CD4-positive, alpha-beta T cell treated with Interleukin-1 beta for 1 hour (primary cell): ENCODE results near the gene SLC22A17.
"Not testable (repeated sequence)": the region's sequence is repeated elsewhere in the genome, so short reads cannot be mapped to it uniquely, and the experiment has no call there.

Experiments used
- DNase-seq, 2 donors: peaks; one replicate each; pipeline ENCODE4 v3.0.0-alpha.2; 2020 to 2022

The SLC22A17 gene

GRCh38 chr14:23352506-23353432 is at the start of gene SLC22A17:
Gene SLC22A17, minus strand, starts transcription at chr14:23352887.
- DNase-seq = peak; percentile 59 to 76

GRCh38 chr14:23401291-23401690 is 48.6 kb upstream of the SLC22A17 start:
- no peak for DNase-seq

GRCh38 chr14:23400496-23401149 is 47.9 kb upstream of the SLC22A17 start:
- not testable (repeated sequence) for DNase-seq

- no peak for DNase-seq
Observed at GRCh38 chr14:23399591-23399990, 46.9 kb upstream of the SLC22A17 start.

- DNase-seq = no peak
Observed at GRCh38 chr14:23399136-23399535, 46.4 kb upstream of the SLC22A17 start.

GRCh38 chr14:23398348-23398747 is 45.7 kb upstream of the SLC22A17 start:
- DNase-seq = no peak

DNA sequence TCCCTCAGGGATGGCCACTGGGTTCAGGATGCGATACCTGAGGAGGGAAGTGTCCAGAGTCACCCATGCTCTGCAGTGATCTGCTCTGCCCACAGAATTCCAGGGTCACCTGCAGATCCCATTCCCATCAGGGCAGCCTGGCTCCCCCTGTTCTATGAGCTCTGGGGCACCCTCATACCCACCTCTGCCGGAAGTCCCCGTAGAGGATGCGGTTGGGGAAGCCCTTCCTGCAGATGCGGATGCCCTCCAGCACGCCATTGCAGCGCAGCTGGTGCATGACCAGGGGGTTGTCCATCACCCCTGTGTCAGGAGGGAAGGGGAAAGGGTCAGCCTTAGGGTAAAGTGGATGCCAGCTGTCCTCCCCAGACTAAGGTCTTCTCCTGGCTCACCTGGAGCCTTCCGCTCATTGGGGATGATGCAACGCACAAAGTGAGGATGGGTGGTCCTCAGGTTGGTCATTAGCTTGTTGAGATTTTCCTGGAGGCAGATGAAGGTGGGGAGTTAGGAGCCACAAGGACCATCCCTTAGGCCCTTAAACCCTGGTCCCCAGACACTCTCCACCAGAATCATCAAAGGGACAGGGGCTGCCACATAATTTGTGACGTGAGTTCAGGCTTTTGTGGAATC is 44.2 kb upstream of the SLC22A17 start:
- DNase-seq = no peak

DNA sequence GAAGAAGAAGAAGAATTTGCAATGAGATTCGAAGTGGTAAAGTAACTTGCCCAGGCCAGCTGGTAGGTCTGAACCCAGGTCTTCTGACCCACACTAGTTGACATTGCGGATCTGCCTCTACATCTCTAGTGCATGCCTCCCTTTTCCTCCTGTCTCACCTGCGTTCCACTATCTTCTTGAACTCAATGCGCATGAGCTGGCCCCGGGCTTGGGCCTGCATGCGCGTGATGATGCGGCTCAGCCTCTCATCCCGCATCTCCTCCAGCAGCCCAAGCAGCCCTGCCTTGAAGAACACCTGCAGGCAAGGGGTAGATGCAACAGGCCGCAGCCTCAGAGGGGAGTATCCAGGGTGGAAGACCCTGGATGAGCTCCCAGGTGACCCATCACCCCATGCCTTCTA is 43.4 kb upstream of the SLC22A17 start:
- no peak for DNase-seq

DNA sequence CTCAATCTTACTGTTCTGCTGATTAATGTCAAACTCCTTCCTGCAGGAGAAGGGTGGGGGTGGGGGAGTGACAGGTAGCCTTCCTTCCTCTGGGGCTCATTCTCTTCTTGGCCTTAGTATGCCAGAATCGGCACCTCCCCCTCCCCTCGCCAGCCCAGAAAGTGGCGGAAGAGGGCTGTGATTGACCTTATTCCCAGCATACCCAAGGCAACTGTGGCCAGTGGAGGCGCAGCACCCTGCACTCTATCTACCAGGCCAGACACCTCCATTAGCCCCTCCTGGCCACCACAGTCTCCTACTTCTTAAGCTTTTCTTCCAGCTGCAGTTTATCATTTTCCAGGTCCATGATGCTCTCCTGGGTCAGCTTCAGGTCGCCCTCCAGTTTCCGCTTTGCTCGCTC is 39.9 kb upstream of the SLC22A17 start:
- no peak for DNase-seq

- DNase-seq = not testable (repeated sequence)
Observed at GRCh38 chr14:23389871-23390270, 37.2 kb upstream of the SLC22A17 start.

DNA sequence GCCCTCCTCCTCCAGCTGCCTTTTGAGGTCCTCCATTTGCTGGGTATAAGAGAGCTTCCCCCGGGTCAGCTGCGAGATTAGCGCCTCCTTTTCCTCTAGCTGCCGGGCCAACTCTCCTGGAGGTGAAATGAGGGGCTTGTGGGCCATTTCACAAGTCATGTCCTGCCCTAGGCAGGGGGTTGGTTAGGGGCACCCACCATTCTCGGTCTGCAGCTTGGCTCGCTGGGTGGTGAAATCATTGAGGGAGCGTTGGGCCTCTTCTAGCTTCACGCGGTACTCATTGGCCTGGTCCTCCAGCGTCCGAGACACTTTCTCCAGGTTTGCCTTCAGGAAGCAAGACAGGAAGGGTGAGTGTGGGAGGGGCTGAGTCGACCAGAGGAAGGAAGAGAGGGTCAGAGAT is 36.7 kb upstream of the SLC22A17 start:
- no peak for DNase-seq

GRCh38 chr14:23388996-23389395 is 36.3 kb upstream of the SLC22A17 start:
- no peak for DNase-seq

DNA sequence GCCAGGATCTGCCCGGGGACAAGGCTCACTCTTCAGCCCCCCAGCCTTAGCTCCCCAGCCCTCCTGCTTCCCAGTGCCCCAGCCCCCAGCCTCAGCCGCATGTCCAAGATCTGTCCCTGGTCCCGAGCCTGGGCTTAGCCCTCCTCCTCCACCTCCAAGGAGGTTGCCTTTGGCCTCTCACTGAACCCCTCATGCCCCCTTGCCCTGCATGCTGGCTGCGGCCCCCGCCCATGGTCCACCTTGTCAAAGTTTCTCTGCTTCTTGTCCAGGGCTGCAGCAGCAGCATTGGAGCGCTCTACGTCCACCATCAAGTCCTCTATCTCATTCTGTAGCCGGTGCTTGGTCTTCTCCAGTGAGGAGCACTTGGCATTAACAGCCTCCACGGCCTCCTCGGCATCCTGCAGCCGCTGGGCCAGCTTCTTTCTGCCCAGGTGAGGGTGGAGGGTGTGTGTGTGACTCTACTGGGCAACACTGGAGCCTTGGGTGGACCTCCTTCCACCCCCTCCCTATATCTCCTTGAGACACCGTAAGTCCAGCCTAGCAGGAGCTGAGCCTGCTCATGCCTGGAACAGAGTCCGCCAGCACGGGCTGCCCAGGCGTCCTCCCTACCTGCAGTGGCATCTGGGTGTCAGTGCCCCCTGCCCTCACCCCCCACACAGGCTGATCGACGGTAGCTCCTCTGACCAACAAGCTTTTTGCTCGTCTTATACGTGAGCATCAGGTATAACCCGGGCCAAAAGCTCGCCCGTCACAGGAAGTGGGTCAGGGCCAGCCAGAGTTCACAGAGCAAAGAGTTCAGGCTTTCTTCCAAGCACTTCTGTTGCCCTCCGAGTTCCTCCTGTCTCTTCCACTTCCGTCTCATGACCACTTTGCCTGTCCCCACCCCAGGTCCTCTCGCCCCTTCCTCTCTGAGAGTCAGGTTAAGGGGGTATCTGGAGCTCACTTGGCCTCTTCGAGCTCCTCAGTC is 35.5 kb upstream of the SLC22A17 start:
- no peak for DNase-seq

- no peak for DNase-seq
Observed at GRCh38 chr14:23386999-23387398, 34.3 kb upstream of the SLC22A17 start.

DNA sequence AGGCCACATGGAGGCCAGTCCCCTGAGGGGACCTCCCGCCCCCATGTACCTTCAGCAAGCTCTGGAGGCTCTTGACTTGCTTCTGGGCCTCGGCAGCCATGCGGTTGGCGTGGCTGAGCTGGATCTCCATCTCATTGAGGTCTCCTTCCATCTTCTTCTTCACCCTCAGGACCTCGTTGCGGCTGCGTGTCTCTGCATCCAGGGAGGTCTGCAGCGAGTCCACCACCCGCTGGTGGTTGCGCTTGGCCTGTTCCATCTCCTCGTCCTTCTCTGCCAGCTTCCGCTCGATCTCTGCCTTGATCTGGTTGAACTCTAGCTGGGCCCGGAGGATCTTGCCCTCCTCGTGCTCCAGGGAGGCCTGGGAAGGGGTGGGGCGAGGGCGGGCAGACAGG is 33.6 kb upstream of the SLC22A17 start:
- DNase-seq = not testable (repeated sequence)

DNA sequence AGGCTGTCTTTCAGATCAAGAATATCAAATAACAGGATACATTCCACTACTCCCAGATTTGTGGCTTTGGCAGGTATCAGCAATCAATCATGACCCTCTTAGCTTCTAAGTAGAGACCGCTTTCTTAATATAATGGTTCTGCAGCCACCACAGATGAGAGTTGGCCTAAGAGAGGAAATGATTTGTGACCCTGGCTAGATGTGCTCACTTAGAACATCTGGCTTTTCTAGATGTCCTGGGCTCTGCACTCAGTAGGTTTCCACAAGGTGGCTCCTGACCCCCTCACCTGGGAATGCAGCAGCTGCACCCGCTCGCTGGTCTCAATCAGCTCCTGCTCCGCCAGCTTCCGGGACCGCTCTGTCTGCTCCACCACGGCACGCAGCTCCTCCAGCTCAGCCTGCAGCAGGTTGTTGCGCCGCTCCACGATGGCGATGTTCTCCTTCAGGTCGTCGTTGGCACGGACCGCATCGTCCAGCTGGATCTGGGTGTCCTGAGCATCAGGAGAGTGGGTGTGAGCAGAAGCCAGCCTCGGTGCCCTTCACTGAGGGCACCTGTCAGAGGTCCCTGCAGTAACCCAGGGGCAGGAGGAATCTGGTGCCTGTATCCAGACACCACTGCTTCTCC is 33.1 kb upstream of the SLC22A17 start:
- DNase-seq = no peak

GRCh38 chr14:23385244-23385641 is 32.6 kb upstream of the SLC22A17 start:
- no peak for DNase-seq

- no peak for DNase-seq
Observed at GRCh38 chr14:23384364-23385080, 31.8 kb upstream of the SLC22A17 start.

DNA sequence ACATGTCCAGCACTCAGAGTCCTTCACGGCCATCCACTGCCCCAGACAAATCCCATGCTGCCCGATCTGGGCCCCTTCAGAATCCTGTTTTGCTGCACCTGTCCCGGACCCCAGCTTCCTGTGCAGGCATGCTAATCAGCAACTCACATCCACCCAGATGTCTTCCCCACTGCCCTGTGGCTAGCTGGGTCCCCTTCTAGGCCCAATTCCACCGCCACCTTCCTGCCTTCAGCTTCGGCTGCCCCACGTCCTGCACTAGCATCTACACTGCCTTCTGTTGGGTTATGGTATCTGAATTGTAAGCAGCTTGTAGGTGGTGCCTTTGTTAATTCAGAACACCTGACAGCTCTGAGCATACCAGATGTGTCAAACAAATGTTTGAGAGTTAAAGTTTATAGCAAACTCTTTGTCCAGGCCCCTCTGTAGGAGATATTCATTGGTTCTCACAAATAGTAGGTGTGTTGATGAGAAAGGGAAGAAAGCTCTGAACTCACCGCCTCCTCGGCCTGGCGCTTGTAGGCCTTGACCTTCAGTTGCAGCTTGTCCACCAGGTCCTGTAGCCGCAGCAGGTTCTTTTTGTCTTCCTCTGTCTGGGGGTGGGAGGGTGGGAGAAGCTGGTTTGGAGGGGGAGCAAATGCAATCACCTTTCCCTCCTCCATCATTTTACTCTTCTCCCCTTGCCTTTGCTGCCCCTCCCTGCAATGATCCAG is 30.2 kb upstream of the SLC22A17 start:
- no peak for DNase-seq

GRCh38 chr14:23382276-23382675 is 29.6 kb upstream of the SLC22A17 start:
- DNase-seq = no peak

- DNase-seq = no peak
Observed at GRCh38 chr14:23381871-23382270, 29.2 kb upstream of the SLC22A17 start.
